IgD-negative memory B cell (primary cell): Measurements from ENCODE around the gene ACAD8. TPM values are rescaled to one million over a fixed set of nuclear protein-coding genes. Genes with fewer than 3 reads are reported as not detected.
"Not testable (repeated sequence)": the region's sequence is repeated elsewhere in the genome, so short reads cannot be mapped to it uniquely, and the experiment has no call there.

Experiments
- H3K27ac Mint-ChIP-seq, 3 donors: one replicate each; pipeline ENCODE4 v1.8.0; 2020 to 2022; ENCODE audit warnings: mild to moderate bottlenecking in 3 of 3, mixed read lengths in 3 of 3, moderate library complexity in 1 of 3
- H3K27me3 Mint-ChIP-seq: one replicate; pipeline ENCODE4 v1.8.0; 2021; ENCODE audit warnings: mixed read lengths
- H3K36me3 Mint-ChIP-seq: one replicate; pipeline ENCODE4 v1.8.0; 2020; ENCODE audit warnings: mild to moderate bottlenecking, mixed read lengths
- H3K4me1 Mint-ChIP-seq, 3 donors: one replicate each; pipeline ENCODE4 v1.8.0; 2020 to 2022; ENCODE audit warnings: mixed read lengths in 3 of 3, mild to moderate bottlenecking in 1 of 3
- H3K4me3 Mint-ChIP-seq, 4 donors: one replicate each; pipeline ENCODE4 v1.8.0; 2020 to 2022; ENCODE audit warnings: mild to moderate bottlenecking in 4 of 4, mixed read lengths in 4 of 4, moderate library complexity in 3 of 4
- H3K9me3 Mint-ChIP-seq, 3 donors: one replicate each; pipeline ENCODE4 v1.8.0; 2020 to 2021; ENCODE audit warnings: mixed read lengths in 3 of 3, mild to moderate bottlenecking in 1 of 3
- polyA plus RNA-seq: library from polyadenylated mRNA; unstranded; fragments of 300-500 nt; fragmentation: Illumina TruSeq; gene quantifications from one replicate; pipeline ENCODE4 v1.2.3, GENCODE V29; 2021

Gene ACAD8
- polyA plus RNA-seq, 1 donor from 2014 or later, result 14.2 TPM

DNA sequence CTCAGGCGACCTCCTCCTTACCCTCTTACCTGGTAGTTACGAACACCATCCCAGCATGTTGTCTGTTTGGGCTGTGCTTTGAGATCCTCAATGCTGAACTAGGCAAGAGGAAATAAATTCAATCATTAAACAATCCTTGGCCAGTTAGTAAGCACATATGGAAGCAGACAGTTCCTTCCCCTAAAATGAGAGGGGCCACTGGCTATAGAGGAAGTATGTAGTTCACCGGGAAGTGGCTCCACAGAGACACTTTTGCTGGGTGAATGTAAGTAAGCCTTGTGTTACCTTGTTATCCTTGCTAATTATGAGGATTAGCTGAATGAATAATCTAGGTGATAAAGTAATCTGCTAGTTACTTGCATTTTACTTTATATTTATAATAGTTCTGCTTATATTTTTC, 3.1 kb upstream of the ACAD8 start:
- H3K9me3 Mint-ChIP-seq, result no peaks in the 10 kb centered on the region
- no peaks in the 10 kb centered on the region for H3K27me3 Mint-ChIP-seq
- peaks cover 18 to 26% (median 21%) of the 10 kb centered on the region in 3 donors for H3K4me1 Mint-ChIP-seq
- H3K4me3 Mint-ChIP-seq, result no peak overlapping the region
- peaks cover 6% of the 10 kb centered on the region for H3K36me3 Mint-ChIP-seq
- no peak overlapping the region for H3K27ac Mint-ChIP-seq

GRCh38 chr11:134250675-134251074, 2.7 kb upstream of the ACAD8 start:
- no peaks in the 10 kb centered on the region for H3K27me3 Mint-ChIP-seq
- no peaks in the 10 kb centered on the region for H3K9me3 Mint-ChIP-seq
- H3K4me3 Mint-ChIP-seq, result no peak overlapping the region
- peaks cover 6% of the 10 kb centered on the region for H3K36me3 Mint-ChIP-seq
- H3K4me1 Mint-ChIP-seq, result peaks cover 18 to 26% (median 21%) of the 10 kb centered on the region in 3 donors
- no peak overlapping the region for H3K27ac Mint-ChIP-seq

DNA sequence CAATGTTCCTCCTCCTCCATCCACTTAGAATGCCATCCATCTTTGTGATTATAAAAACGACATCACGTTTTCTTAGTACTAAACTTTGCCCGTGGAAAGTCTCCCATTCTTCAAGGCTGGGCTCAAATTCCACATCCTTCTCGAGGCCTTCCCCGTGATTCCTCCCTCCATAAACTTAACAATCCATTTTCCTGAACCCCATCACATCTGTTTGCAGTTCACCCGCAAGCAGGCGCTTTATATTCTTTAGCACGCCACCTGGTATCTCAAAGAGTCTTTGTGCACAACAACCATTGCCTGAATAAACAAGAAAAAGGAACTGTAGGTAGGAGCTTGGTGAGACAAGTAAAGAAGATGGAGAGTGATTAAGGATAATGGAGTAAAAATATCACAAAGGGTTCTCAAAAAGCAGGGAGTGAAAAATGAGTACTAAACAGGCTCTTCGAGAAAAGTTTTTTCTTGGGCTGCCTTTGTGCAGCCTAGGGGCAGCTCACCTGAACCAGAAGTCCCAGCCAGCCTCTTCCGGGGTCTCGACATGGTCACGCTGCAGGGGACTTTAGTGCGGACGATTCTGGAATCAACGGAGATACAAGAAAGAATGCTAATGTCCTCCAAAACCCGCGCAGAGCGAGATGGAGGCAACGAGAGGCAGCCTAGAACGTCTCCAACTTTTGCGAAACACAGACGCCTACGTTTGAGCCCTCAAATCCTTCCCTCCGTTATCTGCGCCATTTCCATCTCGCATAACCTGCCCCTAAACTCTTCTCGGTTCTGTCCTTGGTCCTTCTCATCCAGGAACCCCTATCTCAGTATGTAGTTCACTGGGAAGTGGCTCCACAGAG, 801 bp upstream of the ACAD8 start:
- no peaks in the 10 kb centered on the region for H3K27me3 Mint-ChIP-seq
- peaks cover 7% of the 10 kb centered on the region for H3K36me3 Mint-ChIP-seq
- H3K4me1 Mint-ChIP-seq, result peaks cover 18 to 26% (median 21%) of the 10 kb centered on the region in 3 donors
- peak overlapping the region; percentile 96 to 98 (median 97) for H3K4me3 Mint-ChIP-seq
- no peaks in the 10 kb centered on the region for H3K9me3 Mint-ChIP-seq
- peak overlapping the region in 2 of 3 donors; percentile 71 to 84 for H3K27ac Mint-ChIP-seq

DNA sequence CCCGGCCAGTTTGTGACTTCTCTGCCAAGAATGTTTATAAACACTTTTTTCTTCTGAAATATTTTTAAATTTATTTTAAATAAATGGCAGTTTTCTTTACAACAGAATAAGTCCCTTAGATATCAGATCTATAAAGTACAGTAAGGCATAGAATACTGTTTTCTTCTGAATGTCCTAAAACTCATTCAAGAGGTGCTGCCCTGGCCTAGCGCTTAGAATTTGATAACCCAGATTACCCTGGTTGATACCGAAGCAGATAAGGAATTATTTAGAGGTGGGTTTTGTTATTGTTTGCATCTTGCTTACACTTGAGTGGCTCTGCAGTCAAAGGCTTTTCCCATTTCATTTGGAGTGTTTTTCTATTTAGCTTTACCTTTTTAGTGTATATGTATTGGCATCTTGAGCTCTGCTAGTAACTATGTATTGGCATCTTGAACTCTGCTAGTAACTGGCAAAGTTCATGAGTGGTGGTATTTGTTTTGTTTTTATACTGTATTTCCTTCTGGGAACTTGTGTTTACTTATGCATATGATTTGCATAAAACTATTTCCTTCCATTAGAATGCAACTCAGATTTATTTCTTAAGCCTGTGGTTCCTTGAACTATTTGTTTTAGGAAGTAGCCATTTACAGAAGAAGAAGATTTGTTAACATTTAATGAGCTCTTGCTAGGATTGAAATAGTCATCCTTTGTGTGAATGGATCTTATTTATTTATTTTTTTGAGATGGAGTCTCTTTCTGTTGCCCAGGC, 1.2 kb downstream of the ACAD8 start:
- H3K4me3 Mint-ChIP-seq, result peak overlapping the region; percentile 96 to 98 (median 97)
- H3K9me3 Mint-ChIP-seq, result no peaks in the 10 kb centered on the region
- H3K27ac Mint-ChIP-seq, result peak overlapping the region in 1 of 3 donors; percentile 43
- H3K4me1 Mint-ChIP-seq, result peaks cover 18 to 26% (median 19%) of the 10 kb centered on the region in 3 donors
- no peaks in the 10 kb centered on the region for H3K27me3 Mint-ChIP-seq
- peaks cover 3% of the 10 kb centered on the region for H3K36me3 Mint-ChIP-seq

- peak overlapping the region in 3 of 4 donors; percentile 47 to 79 (median 78) for H3K4me3 Mint-ChIP-seq
- H3K27me3 Mint-ChIP-seq, H3K27ac Mint-ChIP-seq, H3K9me3 Mint-ChIP-seq, H3K36me3 Mint-ChIP-seq: not testable (repeated sequence)
- H3K4me1 Mint-ChIP-seq, result peaks cover 18 to 26% (median 19%) of the 10 kb centered on the region in 3 donors
These were observed 1.8 kb downstream of the ACAD8 start for GRCh38 chr11:134255184-134255561.

DNA sequence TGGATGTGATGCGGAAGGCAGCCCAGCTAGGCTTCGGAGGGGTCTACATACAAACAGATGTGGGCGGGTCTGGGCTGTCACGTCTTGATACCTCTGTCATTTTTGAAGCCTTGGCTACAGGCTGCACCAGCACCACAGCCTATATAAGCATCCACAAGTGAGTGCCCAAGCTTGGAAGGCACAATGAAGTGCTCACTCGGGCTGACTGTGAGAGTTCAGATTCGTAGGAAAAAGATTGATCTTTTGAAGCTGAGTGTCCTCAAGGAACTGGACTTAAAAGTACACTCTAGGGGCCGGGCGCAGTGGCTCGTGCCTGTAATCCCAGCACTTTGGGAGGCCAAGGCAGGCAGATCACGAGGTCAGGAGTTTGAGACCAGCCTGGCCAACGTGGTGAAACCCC, 3.7 kb downstream of the ACAD8 start:
- no peak overlapping the region for H3K27ac Mint-ChIP-seq
- peaks cover 15 to 24% (median 16%) of the 10 kb centered on the region in 3 donors for H3K4me1 Mint-ChIP-seq
- no peaks in the 10 kb centered on the region for H3K9me3 Mint-ChIP-seq
- H3K36me3 Mint-ChIP-seq, result peaks cover 6% of the 10 kb centered on the region
- H3K4me3 Mint-ChIP-seq, result peak overlapping the region in 1 of 4 donors; percentile 78
- H3K27me3 Mint-ChIP-seq, result no peaks in the 10 kb centered on the region

DNA sequence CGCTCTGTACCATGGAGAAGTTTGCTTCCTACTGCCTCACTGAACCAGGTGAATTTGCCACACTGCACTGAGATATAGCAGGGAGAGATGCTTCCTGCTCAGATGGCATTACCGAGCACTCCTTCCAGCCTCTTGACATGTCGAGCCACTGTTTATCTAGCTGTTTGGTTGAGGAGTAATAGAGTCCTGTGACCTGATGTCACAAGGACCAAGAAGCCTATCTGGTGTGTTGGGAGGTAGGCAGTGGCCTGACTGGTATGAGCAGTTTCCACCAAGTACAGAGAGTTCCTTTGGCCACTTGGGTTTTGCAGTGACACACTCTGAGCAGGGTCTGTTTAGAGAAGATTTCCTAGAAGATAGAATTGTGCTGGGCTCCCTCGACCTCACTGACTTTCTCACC, 5.2 kb downstream of the ACAD8 start:
- peaks cover 9 to 10% (median 9%) of the 10 kb centered on the region in 3 donors for H3K4me1 Mint-ChIP-seq
- no peak overlapping the region for H3K27ac Mint-ChIP-seq
- H3K27me3 Mint-ChIP-seq, result no peaks in the 10 kb centered on the region
- H3K4me3 Mint-ChIP-seq, result peak overlapping the region in 1 of 4 donors; percentile 35
- peaks cover 6% of the 10 kb centered on the region for H3K36me3 Mint-ChIP-seq
- no peaks in the 10 kb centered on the region for H3K9me3 Mint-ChIP-seq

GRCh38 chr11:134260503-134260902, 7.1 kb downstream of the ACAD8 start:
- Mint-ChIP-seq H3K4me1 (peaks cover 0 to 3% (median 0%) of the 10 kb centered on the region in 3 donors), H3K9me3 (no peaks in the 10 kb centered on the region), H3K27ac (no peak overlapping the region), H3K27me3 (no peaks in the 10 kb centered on the region), H3K4me3 (no peak overlapping the region), H3K36me3 (peaks cover 6% of the 10 kb centered on the region)

DNA sequence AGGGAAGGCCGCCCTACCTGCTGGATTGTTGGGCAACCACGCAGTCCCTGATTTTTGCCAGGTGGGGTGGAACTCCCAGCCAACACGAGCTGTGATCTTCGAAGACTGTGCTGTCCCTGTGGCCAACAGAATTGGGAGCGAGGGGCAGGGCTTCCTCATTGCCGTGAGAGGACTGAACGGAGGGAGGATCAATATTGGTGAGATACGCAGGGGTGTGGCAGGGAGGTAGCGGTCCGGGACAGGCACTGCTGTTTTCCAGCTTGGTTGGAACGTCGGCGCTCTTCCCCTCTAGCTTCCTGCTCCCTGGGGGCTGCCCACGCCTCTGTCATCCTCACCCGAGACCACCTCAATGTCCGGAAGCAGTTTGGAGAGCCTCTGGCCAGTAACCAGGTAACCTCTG, 7.6 kb downstream of the ACAD8 start:
- no peaks in the 10 kb centered on the region for H3K27me3 Mint-ChIP-seq
- peaks cover 0 to 3% (median 0%) of the 10 kb centered on the region in 3 donors for H3K4me1 Mint-ChIP-seq
- H3K36me3 Mint-ChIP-seq, result peaks cover 6% of the 10 kb centered on the region
- H3K9me3 Mint-ChIP-seq, result no peaks in the 10 kb centered on the region
- no peak overlapping the region for H3K27ac Mint-ChIP-seq
- no peak overlapping the region for H3K4me3 Mint-ChIP-seq

DNA sequence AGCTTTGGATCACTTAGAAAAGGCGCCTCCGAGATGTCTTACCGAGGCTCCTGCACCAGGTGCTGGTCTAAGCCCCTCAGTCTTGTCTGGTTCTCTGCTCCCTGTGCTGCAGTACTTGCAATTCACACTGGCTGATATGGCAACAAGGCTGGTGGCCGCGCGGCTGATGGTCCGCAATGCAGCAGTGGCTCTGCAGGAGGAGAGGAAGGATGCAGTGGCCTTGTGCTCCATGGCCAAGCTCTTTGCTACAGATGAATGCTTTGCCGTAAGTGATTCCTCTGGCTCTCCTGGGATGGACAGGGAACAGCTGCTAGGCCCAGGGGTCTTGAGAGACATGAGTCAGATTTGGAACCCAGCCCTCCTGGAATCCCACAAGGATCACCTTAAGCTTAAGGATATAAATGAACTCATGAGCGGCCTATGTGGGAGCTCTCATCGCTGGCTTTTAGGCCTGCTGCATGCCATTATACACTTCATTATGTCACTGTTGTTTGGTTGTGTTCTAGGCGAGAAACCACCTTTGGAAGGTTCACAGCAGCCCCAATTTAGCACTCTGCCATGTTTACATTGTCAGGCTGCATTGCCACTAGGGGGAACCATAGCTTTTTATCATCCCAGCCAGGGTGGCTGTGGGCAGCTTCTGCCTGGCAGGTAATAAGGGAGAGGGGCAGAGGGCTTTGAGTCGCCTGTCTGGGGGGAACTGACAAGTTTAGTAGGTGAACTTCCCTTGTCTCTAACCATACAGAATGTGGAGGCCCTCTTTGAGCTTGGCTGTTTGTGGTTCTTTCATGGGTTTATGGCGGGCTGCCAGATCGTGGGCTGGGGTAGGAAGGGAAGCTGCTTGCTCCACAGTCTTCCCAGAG, 8.5 kb downstream of the ACAD8 start:
- Mint-ChIP-seq H3K4me3 (no peak overlapping the region), H3K36me3 (peaks cover 4% of the 10 kb centered on the region), H3K4me1 (peaks cover 0 to 3% (median 0%) of the 10 kb centered on the region in 3 donors), H3K27ac (no peak overlapping the region), H3K9me3 (no peaks in the 10 kb centered on the region), H3K27me3 (no peaks in the 10 kb centered on the region)

DNA sequence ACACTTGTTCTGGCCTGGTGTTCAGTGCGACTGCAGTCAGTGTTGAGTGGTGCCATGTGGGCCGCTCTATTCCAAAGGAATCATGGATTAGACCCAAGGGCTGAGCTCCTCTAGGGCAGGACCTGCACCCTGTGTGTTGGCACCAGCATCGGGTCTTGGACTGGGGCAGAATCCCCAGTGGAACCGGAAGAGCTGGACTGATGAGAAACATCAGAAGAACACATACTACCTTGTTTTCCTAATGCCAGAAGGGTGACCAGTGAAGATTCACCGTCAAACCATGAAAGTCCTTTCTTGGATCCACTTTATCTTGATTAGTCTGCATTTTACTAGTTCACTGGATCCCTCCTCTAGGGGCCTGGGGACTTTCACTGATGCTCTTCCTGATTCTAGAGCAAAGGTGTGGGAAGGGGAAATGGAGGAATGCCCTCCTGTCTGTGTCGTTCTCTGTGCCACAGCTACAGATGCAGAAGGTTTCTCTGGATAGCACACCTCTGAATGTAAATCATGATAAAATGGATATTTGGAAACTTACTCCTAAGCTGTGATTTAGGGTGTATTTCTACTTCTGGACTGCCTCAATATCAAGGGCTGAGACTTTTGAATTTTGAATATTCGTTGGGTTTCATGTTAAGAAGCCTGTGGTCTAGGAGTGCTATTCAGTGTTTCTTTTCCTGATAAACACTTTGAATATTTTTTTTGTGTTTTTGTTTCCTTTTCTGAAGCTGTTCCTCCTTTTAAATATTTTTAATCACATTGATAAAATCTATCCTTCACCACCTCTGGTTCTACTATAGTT, 11.8 kb downstream of the ACAD8 start:
- Mint-ChIP-seq H3K9me3 (no peaks in the 10 kb centered on the region), H3K4me3 (no peak overlapping the region), H3K27me3 (peaks cover 10% of the 10 kb centered on the region), H3K4me1 (peaks cover 0 to 3% (median 1%) of the 10 kb centered on the region in 3 donors), H3K27ac (no peak overlapping the region), H3K36me3 (peaks cover 2% of the 10 kb centered on the region)

DNA sequence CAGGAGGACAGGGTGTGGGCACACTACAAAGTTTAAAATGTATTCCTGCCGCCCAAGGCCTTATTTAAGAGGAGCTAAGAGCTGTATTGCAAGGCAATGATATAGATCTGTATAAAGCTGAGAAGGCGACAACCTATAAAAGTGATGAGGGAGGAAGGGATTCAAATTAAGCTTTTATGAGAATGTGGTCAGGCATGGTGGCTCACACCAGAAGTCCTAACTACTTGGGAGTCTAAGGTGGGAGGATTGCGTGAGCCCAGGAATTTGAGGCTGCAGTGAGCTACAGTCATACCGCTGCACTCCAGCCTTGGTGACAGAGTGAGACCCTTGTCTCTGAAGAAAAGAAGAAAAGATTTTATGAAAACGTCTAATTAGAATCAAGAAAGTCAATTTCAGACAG, 13.1 kb downstream of the ACAD8 start:
- no peak overlapping the region for H3K27ac Mint-ChIP-seq
- no peak overlapping the region for H3K4me3 Mint-ChIP-seq
- H3K36me3 Mint-ChIP-seq, result no peaks in the 10 kb centered on the region
- no peaks in the 10 kb centered on the region for H3K9me3 Mint-ChIP-seq
- peaks cover 0 to 2% (median 0%) of the 10 kb centered on the region in 3 donors for H3K4me1 Mint-ChIP-seq
- H3K27me3 Mint-ChIP-seq, result peaks cover 17% of the 10 kb centered on the region

DNA sequence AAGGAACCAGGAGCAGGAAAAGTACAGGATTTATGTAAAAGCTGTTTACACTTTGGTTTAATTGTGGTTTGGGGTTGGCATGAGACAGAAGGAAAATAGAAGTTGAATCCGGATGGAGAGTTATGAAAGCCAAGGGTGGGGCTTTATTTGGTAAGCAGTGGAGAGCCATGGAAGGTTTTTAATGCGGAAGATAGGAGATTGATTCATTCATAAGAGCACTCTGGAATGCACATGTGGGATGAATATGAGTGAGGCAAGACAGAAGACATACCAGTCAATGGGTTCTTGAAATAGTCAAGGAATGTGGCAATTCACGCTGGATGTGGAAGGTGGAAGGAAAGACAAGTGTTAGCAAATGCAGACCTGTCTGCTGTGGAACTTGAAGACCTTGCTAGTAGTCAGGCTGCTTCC, 13.5 kb downstream of the ACAD8 start:
- H3K36me3 Mint-ChIP-seq, result no peaks in the 10 kb centered on the region
- peaks cover 17% of the 10 kb centered on the region for H3K27me3 Mint-ChIP-seq
- H3K4me3 Mint-ChIP-seq, result no peak overlapping the region
- H3K9me3 Mint-ChIP-seq, result no peaks in the 10 kb centered on the region
- peaks cover 0 to 4% (median 0%) of the 10 kb centered on the region in 3 donors for H3K4me1 Mint-ChIP-seq
- no peak overlapping the region for H3K27ac Mint-ChIP-seq

- peaks cover 0 to 4% (median 3%) of the 10 kb centered on the region in 3 donors for H3K4me1 Mint-ChIP-seq
- no peak overlapping the region for H3K27ac Mint-ChIP-seq
- no peaks in the 10 kb centered on the region for H3K9me3 Mint-ChIP-seq
- H3K4me3 Mint-ChIP-seq, result no peak overlapping the region
- peaks cover 20% of the 10 kb centered on the region for H3K27me3 Mint-ChIP-seq
- H3K36me3 Mint-ChIP-seq, result no peaks in the 10 kb centered on the region
These were observed 14.1 kb downstream of the ACAD8 start for GRCh38 chr11:134267461-134267860.
